T-helper 1 cell treated with Interleukin-12 subunit alpha and Interleukin-12 subunit beta and Interleukin-4 antibody, amounts not matched to agents 30 μg/mL and 1 μg/mL, for 36 hours (primary cell): ENCODE data around the gene RFX2.
"Not testable (repeated sequence)": the region's sequence is repeated elsewhere in the genome, so short reads cannot be mapped to it uniquely, and the experiment has no call there.

ENCODE experiments used
- H3K27ac Mint-ChIP-seq: one replicate; pipeline ENCODE4 v1.8.0; 2021; ENCODE audit warnings: mild to moderate bottlenecking, mixed read lengths
- H3K27me3 Mint-ChIP-seq: one replicate; pipeline ENCODE4 v1.8.0; 2021; ENCODE audit warnings: low read depth, mixed read lengths
- H3K36me3 Mint-ChIP-seq: one replicate; pipeline ENCODE4 v1.8.0; 2021; ENCODE audit warnings: low read depth, mixed read lengths
- H3K4me1 Mint-ChIP-seq: one replicate; pipeline ENCODE4 v1.8.0; 2021; ENCODE audit warnings: low read depth, mixed read lengths
- H3K4me3 Mint-ChIP-seq: one replicate; pipeline ENCODE4 v1.8.0; 2021; ENCODE audit warnings: mild to moderate bottlenecking, moderate library complexity, mixed read lengths
- H3K9me3 Mint-ChIP-seq: one replicate; pipeline ENCODE4 v1.8.0; 2021; ENCODE audit warnings: mixed read lengths

RFX2 gene

GRCh38 chr19:6116749-6117430 lies 6.6 kb upstream of the RFX2 start:
- H3K27ac Mint-ChIP-seq, result no peak overlapping the region
- peaks cover 2% of the 10 kb centered on the region for H3K36me3 Mint-ChIP-seq
- H3K4me3 Mint-ChIP-seq, result no peak overlapping the region
- H3K4me1 Mint-ChIP-seq, result peaks cover 2% of the 10 kb centered on the region
- peaks cover 4% of the 10 kb centered on the region for H3K9me3 Mint-ChIP-seq
- H3K27me3 Mint-ChIP-seq, result peaks cover 15% of the 10 kb centered on the region

DNA sequence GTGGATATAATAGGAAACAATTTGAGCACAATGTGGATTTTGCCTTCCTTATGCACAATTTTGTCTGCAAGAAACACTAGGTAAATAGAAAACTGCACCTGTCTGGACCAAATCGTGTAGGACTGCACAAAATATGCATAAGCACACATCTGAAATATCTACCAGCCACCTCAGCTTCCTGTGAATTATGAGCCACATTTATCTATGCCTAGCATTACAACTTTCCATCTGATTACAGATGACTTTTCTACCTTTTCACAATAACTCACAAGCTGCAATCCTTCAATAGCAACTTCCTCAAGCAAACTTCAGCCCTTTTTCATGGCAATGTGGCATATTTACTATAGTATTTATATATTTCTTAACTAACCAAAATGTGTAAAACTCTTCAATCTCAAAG lies 5.7 kb upstream of the RFX2 start:
- no peak overlapping the region for H3K4me3 Mint-ChIP-seq
- peaks cover 2% of the 10 kb centered on the region for H3K36me3 Mint-ChIP-seq
- peaks cover 4% of the 10 kb centered on the region for H3K9me3 Mint-ChIP-seq
- H3K27ac Mint-ChIP-seq, result no peak overlapping the region
- H3K4me1 Mint-ChIP-seq, result peaks cover 6% of the 10 kb centered on the region
- H3K27me3 Mint-ChIP-seq, result peaks cover 15% of the 10 kb centered on the region

GRCh38 chr19:6113616-6114188 lies 3.4 kb upstream of the RFX2 start:
- H3K27ac Mint-ChIP-seq, result no peak overlapping the region
- no peaks in the 10 kb centered on the region for H3K36me3 Mint-ChIP-seq
- H3K4me3 Mint-ChIP-seq, result no peak overlapping the region
- H3K4me1 Mint-ChIP-seq, result peaks cover 15% of the 10 kb centered on the region
- peaks cover 19% of the 10 kb centered on the region for H3K27me3 Mint-ChIP-seq
- no peaks in the 10 kb centered on the region for H3K9me3 Mint-ChIP-seq

- H3K4me1 Mint-ChIP-seq, result peaks cover 22% of the 10 kb centered on the region
- H3K27me3 Mint-ChIP-seq, result peaks cover 19% of the 10 kb centered on the region
- H3K4me3 Mint-ChIP-seq, result peak overlapping the region; percentile 90
- peak overlapping the region; percentile 84 for H3K27ac Mint-ChIP-seq
- peaks cover 2% of the 10 kb centered on the region for H3K36me3 Mint-ChIP-seq
- H3K9me3 Mint-ChIP-seq, result no peaks in the 10 kb centered on the region
Measured at GRCh38 chr19:6109947-6110346, 353 bp downstream of the RFX2 start.

GRCh38 chr19:6108721-6109633 lies 1.3 kb downstream of the RFX2 start:
- H3K36me3 Mint-ChIP-seq, result peaks cover 2% of the 10 kb centered on the region
- peak overlapping the region; percentile 90 for H3K4me3 Mint-ChIP-seq
- peak overlapping the region; percentile 84 for H3K27ac Mint-ChIP-seq
- H3K4me1 Mint-ChIP-seq, result peaks cover 22% of the 10 kb centered on the region
- H3K9me3 Mint-ChIP-seq, result no peaks in the 10 kb centered on the region
- peaks cover 19% of the 10 kb centered on the region for H3K27me3 Mint-ChIP-seq

DNA sequence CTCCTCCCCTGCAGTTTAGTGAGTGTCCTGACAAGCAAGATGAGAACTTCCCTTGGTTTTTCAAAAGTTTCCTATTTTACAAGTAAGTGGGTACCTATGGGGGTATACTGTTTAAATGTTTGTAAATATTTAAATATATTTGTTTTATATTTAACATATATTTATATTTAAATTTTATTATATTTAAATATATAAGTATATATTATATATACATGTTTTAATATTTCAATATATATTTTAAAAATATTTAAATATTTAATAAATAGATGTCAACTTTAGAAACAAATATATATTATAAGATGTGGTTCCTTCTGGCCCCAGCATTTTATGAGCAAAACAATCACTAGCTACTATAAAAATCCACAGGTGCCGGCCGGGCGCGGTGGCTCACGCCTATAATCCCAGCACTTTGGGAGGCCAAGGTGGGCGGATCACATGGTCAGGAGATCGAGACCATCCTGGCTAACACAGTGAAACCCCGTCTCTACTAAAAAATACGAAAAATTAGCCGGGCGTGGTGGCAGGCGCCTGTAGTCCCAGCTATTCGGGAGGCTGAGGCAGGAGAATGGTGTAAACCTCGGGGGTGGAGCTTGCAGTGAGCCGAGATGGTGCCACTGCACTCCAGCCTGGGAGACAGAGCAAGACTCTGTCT lies 3.5 kb downstream of the RFX2 start:
- not testable (repeated sequence) for H3K4me3 Mint-ChIP-seq, H3K36me3 Mint-ChIP-seq, H3K9me3 Mint-ChIP-seq, H3K27ac Mint-ChIP-seq
- Mint-ChIP-seq H3K27me3 (peaks cover 19% of the 10 kb centered on the region), H3K4me1 (peaks cover 20% of the 10 kb centered on the region)

GRCh38 chr19:6105444-6105843 lies 4.9 kb downstream of the RFX2 start:
- Mint-ChIP-seq H3K4me3 (no peak overlapping the region), H3K27ac (no peak overlapping the region), H3K4me1 (peaks cover 18% of the 10 kb centered on the region), H3K27me3 (peaks cover 19% of the 10 kb centered on the region), H3K36me3 (peaks cover 2% of the 10 kb centered on the region), H3K9me3 (no peaks in the 10 kb centered on the region)

DNA sequence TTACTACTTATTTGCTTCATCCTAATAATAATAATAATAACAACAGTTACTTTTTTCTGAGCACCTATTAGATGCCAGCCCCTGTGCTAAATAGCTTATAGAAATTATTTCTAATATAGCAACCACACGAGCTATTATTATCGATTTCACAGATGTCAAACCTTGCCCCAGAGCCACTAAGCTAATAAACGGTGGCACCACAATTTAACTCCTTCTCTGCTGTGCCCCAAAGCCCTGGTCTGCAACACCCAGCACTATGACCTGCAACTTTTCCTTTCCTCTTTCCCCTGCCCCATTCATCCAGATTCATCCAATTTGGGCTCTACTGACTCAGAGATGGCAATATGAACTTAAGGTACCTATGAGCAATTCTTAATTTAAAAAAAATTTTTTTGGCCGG lies 6.4 kb downstream of the RFX2 start:
- H3K4me1 Mint-ChIP-seq, result peaks cover 18% of the 10 kb centered on the region
- H3K27me3 Mint-ChIP-seq, result peaks cover 10% of the 10 kb centered on the region
- H3K36me3 Mint-ChIP-seq, result peaks cover 9% of the 10 kb centered on the region
- peaks cover 7% of the 10 kb centered on the region for H3K9me3 Mint-ChIP-seq
- H3K27ac Mint-ChIP-seq, result no peak overlapping the region
- H3K4me3 Mint-ChIP-seq, result no peak overlapping the region

DNA sequence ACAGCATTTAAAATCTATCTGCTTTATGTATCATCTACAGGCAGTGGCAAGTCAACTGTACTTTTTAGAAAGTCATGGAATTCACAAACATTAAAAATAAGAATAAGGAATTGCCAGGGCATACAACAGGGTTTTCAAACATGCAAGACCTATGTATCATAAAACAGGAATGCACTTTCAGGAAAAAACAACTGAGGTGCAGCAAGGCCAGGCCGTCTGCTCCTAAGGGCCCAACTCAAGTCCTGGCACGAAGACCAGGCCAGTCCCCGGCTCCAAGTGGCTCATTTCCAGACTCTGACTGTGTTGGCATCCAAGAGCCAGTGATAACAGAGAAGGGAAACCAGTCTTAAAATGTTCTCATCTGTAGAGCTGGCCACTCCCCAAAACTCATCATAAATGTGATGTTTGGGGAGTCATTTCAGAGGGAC lies 7.1 kb downstream of the RFX2 start:
- peaks cover 4% of the 10 kb centered on the region for H3K27me3 Mint-ChIP-seq
- H3K36me3 Mint-ChIP-seq, result peaks cover 9% of the 10 kb centered on the region
- peaks cover 12% of the 10 kb centered on the region for H3K4me1 Mint-ChIP-seq
- H3K4me3 Mint-ChIP-seq, result no peak overlapping the region
- H3K9me3 Mint-ChIP-seq, result peaks cover 7% of the 10 kb centered on the region
- H3K27ac Mint-ChIP-seq, result no peak overlapping the region

DNA sequence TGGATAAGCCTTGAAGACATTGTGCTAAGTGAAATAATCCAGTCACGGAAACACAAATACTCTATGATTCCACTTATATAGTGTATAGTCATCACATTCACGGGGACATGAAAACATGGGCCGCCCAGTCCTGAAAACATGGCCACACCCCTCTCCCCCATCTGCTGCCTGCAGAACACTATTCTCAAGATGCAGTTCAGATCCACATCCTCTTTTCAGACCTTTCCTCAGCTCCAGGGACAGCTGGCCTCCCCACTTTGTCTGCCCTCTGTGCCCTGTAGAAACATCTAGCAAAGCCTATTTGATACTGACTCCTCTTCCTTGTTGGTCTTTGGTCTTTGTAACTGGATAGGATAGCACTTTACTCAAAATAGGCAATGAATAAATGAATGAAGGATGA lies 8.3 kb downstream of the RFX2 start:
- peaks cover 9% of the 10 kb centered on the region for H3K4me1 Mint-ChIP-seq
- peaks cover 7% of the 10 kb centered on the region for H3K36me3 Mint-ChIP-seq
- H3K4me3 Mint-ChIP-seq, result no peak overlapping the region
- no peak overlapping the region for H3K27ac Mint-ChIP-seq
- peaks cover 7% of the 10 kb centered on the region for H3K9me3 Mint-ChIP-seq
- no peaks in the 10 kb centered on the region for H3K27me3 Mint-ChIP-seq

DNA sequence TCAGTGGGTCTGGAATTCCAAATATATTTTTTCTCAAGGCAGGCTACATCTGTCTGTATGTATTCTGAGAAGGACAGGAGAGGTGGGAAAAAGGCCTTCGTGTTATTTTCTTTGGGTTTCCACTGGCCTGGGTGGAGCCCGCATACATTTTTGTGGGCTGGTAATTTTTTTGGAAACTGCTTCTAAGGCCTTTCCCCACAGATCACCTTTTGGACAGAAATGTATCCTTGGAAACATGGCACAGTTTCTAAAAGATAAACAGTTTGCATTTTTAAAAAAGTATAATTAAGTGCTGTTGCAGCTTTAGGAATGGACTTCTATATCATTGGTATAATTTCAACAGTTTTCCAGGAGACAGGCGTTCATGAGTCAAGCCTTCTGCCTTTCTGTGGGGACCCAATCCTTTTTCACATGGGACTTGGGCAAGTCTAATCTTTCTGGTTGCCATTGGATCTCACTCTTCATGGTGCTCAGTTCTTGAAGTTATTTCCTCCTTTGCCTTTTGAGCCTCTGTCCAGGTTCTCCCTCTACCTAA lies 8.9 kb downstream of the RFX2 start:
- Mint-ChIP-seq H3K27ac (no peak overlapping the region), H3K4me1 (peaks cover 9% of the 10 kb centered on the region), H3K27me3 (no peaks in the 10 kb centered on the region), H3K36me3 (peaks cover 7% of the 10 kb centered on the region), H3K4me3 (no peak overlapping the region), H3K9me3 (peaks cover 7% of the 10 kb centered on the region)

DNA sequence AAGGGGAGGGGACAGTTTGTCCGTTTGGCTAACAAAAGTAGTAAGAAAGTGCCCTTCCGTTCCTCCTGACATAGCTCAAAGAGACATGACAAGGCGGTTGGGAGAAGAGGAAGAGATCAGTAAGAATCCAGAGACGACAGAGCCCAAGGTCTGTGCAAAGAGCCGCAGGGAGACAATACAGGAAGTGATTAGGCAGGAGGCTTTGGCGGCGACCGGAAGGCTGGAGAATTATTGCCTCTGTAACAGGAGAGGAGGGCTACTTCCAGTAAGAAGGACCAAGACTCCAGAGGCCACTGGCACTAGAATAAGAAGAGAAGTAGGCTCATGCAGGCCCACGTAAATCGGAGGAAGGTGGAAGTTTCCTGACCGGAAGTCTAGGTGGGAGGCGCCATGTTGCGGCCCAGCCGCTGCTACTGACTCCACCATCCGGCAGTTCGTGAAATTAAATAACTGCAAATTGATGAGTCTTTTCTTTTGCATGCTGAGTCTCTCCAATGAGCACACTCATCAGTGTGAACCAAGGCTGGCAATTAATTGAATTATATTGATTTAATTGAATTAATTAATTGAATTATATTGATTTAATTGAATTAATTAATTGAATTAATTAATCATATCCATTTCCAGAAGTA lies 9.9 kb downstream of the RFX2 start:
- H3K9me3 Mint-ChIP-seq, result peaks cover 7% of the 10 kb centered on the region
- H3K4me3 Mint-ChIP-seq, result peak overlapping the region; percentile 51
- H3K36me3 Mint-ChIP-seq, result peaks cover 7% of the 10 kb centered on the region
- H3K4me1 Mint-ChIP-seq, result peaks cover 9% of the 10 kb centered on the region
- no peaks in the 10 kb centered on the region for H3K27me3 Mint-ChIP-seq
- H3K27ac Mint-ChIP-seq, result peak overlapping the region; percentile 47

GRCh38 chr19:6099599-6099998 lies 10.7 kb downstream of the RFX2 start:
- Mint-ChIP-seq H3K9me3 (peaks cover 7% of the 10 kb centered on the region), H3K36me3 (peaks cover 7% of the 10 kb centered on the region), H3K4me3 (no peak overlapping the region), H3K4me1 (peaks cover 9% of the 10 kb centered on the region), H3K27me3 (no peaks in the 10 kb centered on the region), H3K27ac (no peak overlapping the region)

GRCh38 chr19:6099033-6099432 lies 11.3 kb downstream of the RFX2 start:
- Mint-ChIP-seq H3K36me3 (peaks cover 7% of the 10 kb centered on the region), H3K4me1 (peaks cover 9% of the 10 kb centered on the region), H3K27ac (no peak overlapping the region), H3K27me3 (no peaks in the 10 kb centered on the region), H3K4me3 (no peak overlapping the region), H3K9me3 (peaks cover 7% of the 10 kb centered on the region)
